ENCODE measurements around the gene MASP1.
A peak's percentile ranks its signal among the peaks of the same experiment; 100 is the strongest.

DNA sequence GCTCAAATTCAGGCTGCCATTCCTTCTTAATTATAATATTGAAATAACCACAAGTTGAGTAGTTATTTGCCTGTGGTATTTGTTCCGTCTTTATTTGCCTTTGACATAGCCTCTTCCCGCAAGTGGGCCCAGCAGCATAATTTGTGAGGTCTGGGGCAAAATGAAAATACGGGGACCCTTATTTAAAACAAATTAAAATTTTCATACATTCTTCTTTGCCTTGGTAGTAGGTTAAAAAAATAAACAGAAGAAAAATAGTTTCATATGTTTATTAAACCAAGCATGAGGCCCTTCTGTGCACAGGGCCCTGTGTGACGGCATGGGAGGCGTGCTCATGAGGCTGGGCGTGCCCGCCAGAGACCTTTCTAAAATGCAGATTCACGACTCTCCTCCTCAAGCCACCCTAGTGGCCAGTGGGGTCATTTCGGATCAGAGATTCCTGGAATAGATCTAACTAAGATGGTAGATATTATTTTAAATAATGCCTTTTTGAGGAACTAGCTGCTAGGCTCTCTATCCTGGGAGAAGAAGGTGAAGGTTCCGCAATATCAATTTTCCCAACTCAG is 35.4 kb downstream of the MASP1 start:
- TF ChIP-seq CEBPB (IDR thresholded peaks at IDR 0.05; ENCODE audit: low read depth): no peak
- peak in 2 of 3 experiments; percentile 17 to 21; a peak in 1 of 6 replicates for TF ChIP-seq CTCF (IDR thresholded peaks at IDR 0.05 in 2 of 3, conservative IDR thresholded peaks at IDR 0.05 in 1 of 3; ENCODE audit: borderline replicate concordance in 1 of 3, insufficient read depth in 1 of 3, low read depth in 2 of 3, low read length in 2 of 3)
